GM12892 (cell line): ENCODE results near the gene NFYB. TPM values are rescaled to one million over a fixed set of nuclear protein-coding genes. Genes with fewer than 3 reads are reported as not detected.
"Not testable (repeated sequence)": the region's sequence is repeated elsewhere in the genome, so short reads cannot be mapped to it uniquely, and the experiment has no call there.

Source experiments
- DNase-seq: peaks from one replicate; pipeline ENCODE4 v3.0.0; 2011; ENCODE audit not compliant: insufficient read length
- FAIRE-seq: peaks from 2 replicates; lab custom pipeline; 2011; peaks lifted over from hg19 to GRCh38; lab: Jason Lieb, UNC
- POLR2A ChIP-seq: IDR thresholded peaks from 2 replicates; pipeline ENCODE4 v1.6.1; 2011; ENCODE audit warnings: low read depth, low read length, control low read depth
- POLR2AphosphoS5 ChIP-seq: IDR thresholded peaks from 2 replicates; pipeline ENCODE4 v1.6.1; 2011; ENCODE audit warnings: low read depth, low read length, control low read depth
- TAF1 ChIP-seq: IDR thresholded peaks from 2 replicates; pipeline ENCODE4 v1.6.1; 2011; ENCODE audit warnings: low read depth, mild to moderate bottlenecking, control low read depth, low read length, borderline replicate concordance
- polyA plus RNA-seq: library from polyadenylated mRNA; unstranded; fragments of >200 nt; gene quantifications from one replicate; pipeline ENCODE4 v1.2.1, GENCODE V29; 2012; ENCODE audit warnings: missing spikeins, inconsistent platforms; ENCODE audit not compliant: missing spikeins

NFYB gene
- polyA plus RNA-seq = 38.7 TPM

GRCh38 chr12:104137902-104138796 is at the start of gene NFYB:
TSS of gene NFYB (minus strand) at chr12:104138210. CDS start at chr12:104135453, 2,757 bp downstream.
- DNase-seq (peak; percentile 92), FAIRE-seq (peak; percentile 92)

DNA sequence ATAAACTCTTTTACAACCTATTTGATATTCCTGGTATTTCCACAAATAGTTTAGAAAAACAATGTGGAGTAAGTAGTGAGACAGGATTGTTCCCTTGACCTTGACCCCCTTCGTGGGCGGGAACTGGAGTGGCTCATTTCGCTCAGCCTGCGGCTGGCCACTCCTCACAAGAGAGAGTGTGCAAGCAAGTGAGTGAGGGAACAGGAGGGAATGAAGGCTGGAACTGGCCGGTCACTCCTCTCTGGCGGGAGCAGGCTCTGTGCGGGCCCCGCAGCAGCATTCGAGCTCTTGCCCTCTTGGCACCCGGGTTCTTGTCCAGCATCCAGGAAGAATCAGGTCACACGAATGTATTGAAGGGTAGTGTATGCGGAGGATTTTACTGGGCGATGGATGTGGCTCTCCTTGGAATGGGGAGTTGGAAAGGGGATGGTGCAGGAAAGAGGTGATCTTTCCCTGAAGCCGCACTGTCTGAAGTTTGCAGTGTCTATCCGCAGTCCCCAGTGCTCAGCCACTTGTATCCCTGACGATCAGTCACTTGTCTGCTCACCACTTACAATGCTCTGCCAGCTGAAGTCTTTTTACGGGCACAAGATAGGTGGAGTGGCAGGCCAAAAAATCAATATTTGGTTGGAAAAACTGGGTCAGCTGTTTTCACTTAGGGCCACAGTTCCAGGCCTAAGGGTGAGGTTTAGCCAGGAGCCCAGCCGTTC is 49.6 kb upstream of the NFYB start:
- DNase-seq (no peak), FAIRE-seq (no peak)
- TF ChIP-seq POLR2A = no peak
- no peak for TF ChIP-seq TAF1
- TF ChIP-seq POLR2AphosphoS5 = no peak

More at GRCh38 chr12:104137902-104138796, at the start of gene NFYB:
- TF ChIP-seq TAF1 (peak; percentile 67; the same call in 1 of the 2 replicates), POLR2A (peak; percentile 89), POLR2AphosphoS5 (peak; percentile 79)

DNA sequence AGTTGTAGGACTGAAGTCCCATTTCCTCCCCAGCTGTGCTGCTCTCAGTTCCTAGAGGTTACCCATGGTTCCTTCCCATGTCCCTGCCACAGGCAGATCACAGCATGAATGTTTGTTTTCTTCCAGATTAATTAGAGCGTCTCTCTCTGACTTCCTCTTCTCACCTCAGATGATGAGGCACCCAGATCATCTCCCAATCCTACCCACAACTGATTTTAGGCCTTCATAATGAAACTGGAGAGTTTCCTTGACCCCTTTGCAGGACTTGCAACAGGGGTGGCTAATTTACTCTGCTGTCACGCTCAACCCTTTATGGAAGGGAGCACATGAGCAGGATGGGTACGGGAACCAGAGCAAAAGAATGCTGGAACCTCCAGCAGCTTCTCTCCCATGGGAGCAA is 45.4 kb upstream of the NFYB start:
- FAIRE-seq (no peak), DNase-seq (no peak)
- TF ChIP-seq POLR2A (no peak), TAF1 (no peak), POLR2AphosphoS5 (no peak)

DNA sequence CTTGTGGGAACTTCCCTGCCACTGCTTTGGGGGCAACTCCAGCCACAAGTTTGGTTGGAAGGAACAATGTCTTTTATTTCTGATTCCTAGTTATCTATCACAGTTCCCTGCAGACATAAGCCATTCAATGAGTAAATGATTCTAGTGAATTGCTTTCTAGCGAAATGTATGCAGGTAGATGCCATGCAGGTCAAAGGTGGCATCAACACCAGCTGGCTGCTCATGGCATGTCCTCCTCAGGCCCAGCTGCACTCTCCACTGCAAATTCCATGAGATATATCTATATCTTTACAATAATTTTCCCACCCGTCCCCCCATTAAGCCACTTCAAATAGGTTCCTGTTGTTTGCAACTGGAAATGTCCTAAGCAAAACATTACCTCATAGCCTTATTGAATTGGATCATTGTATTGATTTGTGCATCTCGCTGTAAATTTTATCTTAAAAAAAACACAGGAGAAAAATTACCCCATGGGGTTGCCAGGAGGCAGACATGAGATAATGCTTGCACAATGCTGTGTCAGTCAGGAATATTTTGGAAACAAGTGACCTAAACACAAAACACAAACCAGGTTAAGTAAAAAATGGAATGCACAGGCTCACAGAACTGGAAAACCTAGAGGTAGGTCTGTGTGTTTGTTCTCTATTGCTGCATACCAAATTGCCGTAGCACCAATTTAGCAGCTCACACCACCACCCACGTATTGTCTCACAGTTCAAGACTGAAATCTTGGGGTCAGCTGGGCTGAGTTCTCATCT is 44.8 kb upstream of the NFYB start:
- DNase-seq (no peak), FAIRE-seq (no peak)
- TF ChIP-seq TAF1 (no peak), POLR2AphosphoS5 (no peak), POLR2A (no peak)

GRCh38 chr12:104182144-104182543 is 44.1 kb upstream of the NFYB start:
- no peak for TF ChIP-seq TAF1
- TF ChIP-seq POLR2A = no peak
- TF ChIP-seq POLR2AphosphoS5 = no peak
- FAIRE-seq = no peak

GRCh38 chr12:104181313-104181712 is 43.3 kb upstream of the NFYB start:
- TF ChIP-seq POLR2AphosphoS5 = no peak
- no peak for TF ChIP-seq TAF1
- TF ChIP-seq POLR2A = no peak
- FAIRE-seq = no peak
- no peak for DNase-seq

More at GRCh38 chr12:104182144-104182543, 44.1 kb upstream of the NFYB start:
- no peak for DNase-seq

- TF ChIP-seq POLR2A = no peak
- TF ChIP-seq TAF1 = no peak
- TF ChIP-seq POLR2AphosphoS5 = no peak
- FAIRE-seq (no peak), DNase-seq (no peak)
Measured at GRCh38 chr12:104180374-104180773, 42.4 kb upstream of the NFYB start.

DNA sequence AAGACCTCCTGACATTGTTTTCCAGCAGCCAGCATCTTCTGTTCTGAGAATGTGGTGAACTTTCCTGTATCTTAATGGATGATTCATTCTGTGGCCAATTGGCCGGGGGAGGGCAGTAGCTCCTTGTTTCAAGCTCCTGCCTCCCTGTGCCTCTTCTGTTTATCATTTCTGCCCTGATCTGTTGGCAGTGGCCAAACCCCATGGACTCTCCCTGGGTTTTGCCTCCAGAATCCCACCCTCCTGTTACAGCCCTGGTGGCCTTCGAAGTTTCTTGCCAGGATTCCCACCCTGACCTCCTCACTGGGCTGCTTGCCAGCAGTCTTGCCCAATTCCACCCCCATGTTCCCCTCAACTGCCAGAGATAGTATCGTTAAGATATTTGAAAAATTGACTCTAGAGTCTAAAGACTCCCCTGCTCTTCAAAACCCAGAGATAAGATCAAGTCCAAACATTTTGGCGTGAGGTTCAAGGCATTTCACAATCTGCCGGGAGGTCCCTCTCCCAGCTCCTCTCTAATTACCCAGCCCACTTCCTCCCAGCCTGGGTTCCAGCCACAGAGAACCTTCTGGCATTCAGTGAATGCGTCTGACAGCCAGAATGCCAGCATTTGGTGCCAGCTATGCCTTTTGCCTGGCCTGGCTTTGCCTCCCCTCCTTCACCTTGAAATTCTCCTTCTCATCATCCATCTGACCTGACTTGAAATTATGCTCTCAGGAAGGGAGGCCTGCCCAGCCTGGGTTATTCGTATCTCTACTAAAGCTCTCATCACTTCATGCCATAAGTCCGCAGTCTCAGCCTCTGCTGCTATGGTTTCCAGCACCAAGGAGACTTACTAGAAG is 39.9 kb upstream of the NFYB start:
- no peak for TF ChIP-seq TAF1
- TF ChIP-seq POLR2AphosphoS5 = no peak
- TF ChIP-seq POLR2A = no peak
- no peak for DNase-seq
- FAIRE-seq = no peak

DNA sequence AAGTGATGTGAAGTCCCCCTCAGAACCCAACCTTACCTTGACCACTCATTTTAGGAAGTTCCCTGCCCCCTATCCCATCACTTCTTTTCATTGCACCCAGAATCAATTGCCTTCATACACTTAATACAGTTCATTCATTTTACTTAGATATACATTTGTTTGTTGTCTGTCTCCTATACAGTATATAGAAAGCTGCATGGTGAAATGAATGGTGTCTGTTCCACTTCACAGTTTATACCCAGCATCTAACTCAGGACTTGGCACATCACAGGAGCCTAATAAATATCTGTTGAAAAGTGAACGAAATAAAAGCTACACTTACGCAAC is 39.3 kb upstream of the NFYB start:
- TF ChIP-seq POLR2AphosphoS5 (no peak), POLR2A (no peak), TAF1 (no peak)
- FAIRE-seq (no peak), DNase-seq (no peak)

DNA sequence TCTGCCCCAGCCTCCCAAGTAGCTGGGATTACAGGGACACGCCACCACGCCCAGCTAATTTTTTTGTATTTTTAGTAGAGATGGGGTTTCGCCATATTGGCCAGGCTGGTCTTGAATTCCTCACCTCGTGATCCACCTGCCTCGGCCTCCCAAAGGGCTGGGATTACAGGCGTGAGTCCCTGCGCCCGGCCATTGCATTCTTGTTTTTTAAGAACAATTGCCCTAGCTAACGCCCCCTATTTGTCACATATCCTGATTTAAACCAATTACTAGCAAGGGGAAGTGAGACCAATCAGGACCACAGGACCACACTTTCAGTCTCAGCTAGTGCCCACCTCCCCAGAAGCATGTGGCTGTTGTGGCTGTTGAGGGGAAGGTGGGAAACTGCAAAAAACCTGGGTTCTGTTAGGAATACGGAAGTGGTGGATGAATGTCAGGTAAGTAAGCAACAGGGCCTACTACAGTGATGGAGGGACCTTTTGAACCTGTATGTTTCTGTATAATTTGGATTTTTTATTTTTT is 37.8 kb upstream of the NFYB start:
- TF ChIP-seq POLR2AphosphoS5 = no peak
- no peak for TF ChIP-seq TAF1
- no peak for TF ChIP-seq POLR2A
- DNase-seq (no peak), FAIRE-seq (no peak)

- not testable (repeated sequence) for DNase-seq, FAIRE-seq
Measured at GRCh38 chr12:104173804-104174203, 35.8 kb upstream of the NFYB start.
